Activated CD4-positive, CD25-positive, alpha-beta regulatory T cell treated with anti-CD3 and anti-CD28 coated beads, Interleukin-2, amount 50 U/mL, for 16 hours (primary cell): ENCODE data around the gene NUCB1.
"Not testable (repeated sequence)": the region's sequence is repeated elsewhere in the genome, so short reads cannot be mapped to it uniquely, and the experiment has no call there.

ENCODE experiments used
- DNase-seq: peaks from one replicate; pipeline ENCODE4 v3.0.0-alpha.2; 2020; ENCODE audit warnings: low read depth, low spot score

NUCB1 gene

GRCh38 chr19:48874303-48875135, 25.6 kb upstream of the NUCB1 start:
- no peak for DNase-seq

GRCh38 chr19:48876043-48876981, 23.8 kb upstream of the NUCB1 start:
- DNase-seq: not testable (repeated sequence)

DNA sequence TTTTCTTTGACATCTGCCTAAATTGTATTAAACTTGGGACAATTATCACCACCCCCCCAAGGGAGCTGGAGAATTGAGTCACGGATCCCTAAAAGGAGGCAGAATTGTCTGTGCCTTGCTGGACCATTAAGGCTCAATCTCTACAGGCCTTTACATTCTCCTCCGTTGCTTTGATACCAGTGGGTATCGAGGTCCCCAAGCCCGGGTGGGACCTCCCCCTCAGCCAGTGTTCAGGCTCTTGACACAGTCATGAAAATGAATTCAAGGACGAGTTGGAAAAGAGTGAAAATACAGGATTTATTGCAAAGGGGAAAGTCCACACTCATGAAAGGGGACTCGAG, 22.3 kb upstream of the NUCB1 start:
- no peak for DNase-seq

DNA sequence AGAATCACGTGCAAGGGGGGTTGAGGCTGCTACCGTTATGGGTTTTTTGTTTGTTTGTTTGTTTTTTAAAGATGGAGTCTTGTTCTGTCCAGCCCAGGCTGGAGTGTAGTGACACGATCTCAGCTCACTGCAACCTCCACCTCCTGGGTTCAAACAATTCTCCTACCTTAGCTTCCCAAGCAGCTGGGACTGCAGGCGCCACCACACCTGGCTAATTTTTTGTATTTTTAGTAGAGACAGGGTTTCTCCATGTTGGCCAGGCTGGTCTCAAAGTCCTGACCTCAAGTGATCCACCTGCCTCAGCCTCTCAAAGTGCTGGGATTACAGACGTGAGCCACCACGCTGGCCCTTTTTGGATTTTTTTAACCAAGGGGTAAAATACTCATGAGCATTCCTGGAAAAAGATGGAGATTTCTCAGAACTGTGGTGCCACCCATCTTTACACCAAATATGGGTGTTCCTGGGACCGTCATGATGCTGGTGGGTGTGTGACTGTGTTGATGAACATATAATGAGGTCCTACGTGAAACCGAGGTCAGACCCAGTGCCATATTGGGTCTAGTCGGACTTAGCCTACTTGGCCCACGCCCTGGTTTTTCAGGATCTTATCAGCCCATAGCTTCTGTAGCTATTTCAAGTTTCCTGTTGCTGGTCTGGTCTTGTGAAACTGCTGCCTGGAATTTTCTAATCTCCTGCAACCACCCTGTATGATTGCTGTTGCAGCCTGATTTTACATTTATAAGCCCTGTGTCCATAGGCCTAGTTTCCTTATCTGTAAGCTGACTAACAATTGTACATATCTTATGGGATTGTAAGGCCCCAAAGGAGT, 21.7 kb upstream of the NUCB1 start:
- DNase-seq: no peak

DNA sequence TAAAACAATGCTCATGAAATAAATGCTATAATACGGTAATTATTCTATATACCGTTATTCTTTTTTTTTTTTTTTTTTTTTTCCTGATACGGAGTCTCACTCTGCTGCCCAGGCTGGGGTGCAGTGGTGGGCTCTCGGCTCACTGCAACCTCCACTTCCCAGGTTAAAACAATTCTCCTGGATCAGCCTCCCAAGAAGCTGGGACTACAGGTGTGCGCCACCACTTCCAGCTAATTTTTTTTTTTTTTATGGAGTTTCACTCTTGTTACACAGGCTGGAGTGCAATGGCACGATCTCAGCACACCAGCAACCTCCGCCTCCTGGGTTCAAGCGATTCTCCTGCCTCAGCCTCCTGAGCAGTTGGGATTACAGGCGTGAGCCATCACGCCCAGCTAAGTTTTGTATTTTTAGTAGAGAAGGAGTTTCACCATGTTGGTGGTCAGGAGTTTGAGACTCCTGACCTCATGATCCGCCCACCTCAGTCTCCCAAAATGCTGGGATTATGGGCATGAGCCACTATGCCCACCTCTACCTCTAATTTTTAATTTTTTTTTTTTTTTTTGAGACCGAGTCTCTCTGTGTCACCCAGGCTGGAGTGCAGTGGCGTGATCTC, 21.0 kb upstream of the NUCB1 start:
- DNase-seq: no peak

GRCh38 chr19:48879696-48880095, 20.4 kb upstream of the NUCB1 start:
- DNase-seq: not testable (repeated sequence)

GRCh38 chr19:48881741-48882657, 18.1 kb upstream of the NUCB1 start:
- DNase-seq: no peak

GRCh38 chr19:48883726-48884125, 16.4 kb upstream of the NUCB1 start:
- DNase-seq: no peak

- no peak for DNase-seq
Observed at GRCh38 chr19:48887861-48888612, 12.1 kb upstream of the NUCB1 start.

GRCh38 chr19:48889496-48889895, 10.6 kb upstream of the NUCB1 start:
- DNase-seq: not testable (repeated sequence)

DNA sequence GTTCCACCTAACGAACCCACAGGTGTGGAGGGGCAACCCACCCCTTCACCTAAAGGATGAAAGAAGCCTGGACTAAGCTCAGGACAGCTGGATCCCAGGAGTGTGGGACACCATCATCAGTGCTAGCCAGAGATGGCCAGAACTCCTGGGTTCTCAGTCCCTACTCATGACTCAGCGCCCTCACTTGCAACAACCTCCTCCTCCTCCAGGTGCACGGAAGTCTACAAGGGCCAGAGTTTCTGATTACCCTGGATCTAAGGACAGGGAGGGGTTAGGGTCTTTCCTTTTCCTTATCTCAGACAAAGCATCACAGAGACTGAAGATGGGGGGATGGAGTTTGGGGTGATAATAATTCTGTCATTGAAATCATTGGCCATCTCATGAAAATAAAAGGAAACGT, 9.6 kb upstream of the NUCB1 start:
- DNase-seq: no peak

DNA sequence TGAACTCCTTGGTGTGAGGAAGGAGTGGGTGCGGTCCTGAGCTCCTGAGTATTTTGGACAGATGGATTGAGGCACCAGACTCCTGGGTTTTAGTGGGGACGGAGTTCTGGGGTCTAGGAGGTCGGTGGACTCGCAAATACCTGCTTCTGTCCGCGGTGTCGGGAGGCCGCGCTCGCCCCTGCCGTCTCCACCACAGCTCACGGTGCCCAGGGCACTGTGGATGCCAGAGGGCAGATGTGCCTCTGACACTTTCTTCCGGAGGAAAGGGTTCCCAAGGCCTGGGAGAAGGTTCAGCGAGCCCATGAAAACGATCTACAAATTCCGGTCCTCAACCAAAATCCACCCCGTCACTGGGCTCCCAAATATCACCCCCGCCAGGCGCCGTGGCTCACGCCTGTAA, 4.9 kb upstream of the NUCB1 start:
- no peak for DNase-seq

GRCh38 chr19:48896191-48896720, 3.9 kb upstream of the NUCB1 start:
- no peak for DNase-seq

- DNase-seq: no peak
Observed at GRCh38 chr19:48897181-48897580, 2.9 kb upstream of the NUCB1 start.

- DNase-seq: not testable (repeated sequence)
Observed at GRCh38 chr19:48899386-48899749, 744 bp upstream of the NUCB1 start.

- DNase-seq: no peak
Observed at GRCh38 chr19:48900477-48901406, 630 bp downstream of the NUCB1 start.

DNA sequence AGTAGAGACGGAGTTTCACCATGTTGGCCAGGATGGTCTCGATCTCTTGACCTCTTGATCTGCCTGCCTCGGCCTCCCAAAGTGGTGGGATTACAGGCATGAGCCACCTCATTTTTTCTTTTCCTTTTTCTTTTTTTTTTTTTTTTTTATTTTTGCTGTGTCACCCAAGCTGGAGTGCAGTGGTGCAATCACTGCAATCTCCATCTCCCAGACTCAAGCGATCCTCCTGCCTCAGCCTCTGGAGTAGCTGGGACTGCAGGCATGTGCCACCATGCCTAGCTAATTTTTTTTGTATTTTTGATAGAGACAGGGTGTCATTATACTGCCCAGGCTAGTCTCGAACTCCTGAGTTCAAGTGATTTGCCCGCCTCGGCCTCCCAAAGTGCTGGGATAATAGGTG, 2.2 kb downstream of the NUCB1 start:
- DNase-seq: not testable (repeated sequence)

DNA sequence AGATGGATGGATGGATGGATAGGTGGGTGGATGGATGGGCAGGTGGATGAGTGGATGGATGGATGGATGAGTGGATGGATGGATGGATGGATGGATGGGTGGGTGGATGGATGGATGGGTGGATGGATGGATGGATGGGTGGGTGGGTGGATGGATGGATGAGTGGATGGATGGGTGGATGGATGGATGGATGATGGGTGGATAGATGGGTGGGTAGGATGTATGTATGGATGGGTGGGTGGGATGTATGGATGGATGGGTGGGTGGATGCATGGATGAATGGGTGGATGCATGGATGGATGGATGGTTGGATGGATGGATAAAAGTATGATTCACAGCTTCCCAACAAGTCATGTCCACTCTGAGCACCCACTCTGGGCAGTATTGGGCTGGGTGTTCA, 3.7 kb downstream of the NUCB1 start:
- not testable (repeated sequence) for DNase-seq
